ENCODE data around the gene DHH. TPM values are rescaled to one million over a fixed set of nuclear protein-coding genes. Genes with fewer than 3 reads are reported as not detected.
A peak's percentile ranks its signal among the peaks of the same experiment; 100 is the strongest.

DHH gene
- total RNA-seq, 1 donor from 2014 or later: 0.34 TPM

DNA sequence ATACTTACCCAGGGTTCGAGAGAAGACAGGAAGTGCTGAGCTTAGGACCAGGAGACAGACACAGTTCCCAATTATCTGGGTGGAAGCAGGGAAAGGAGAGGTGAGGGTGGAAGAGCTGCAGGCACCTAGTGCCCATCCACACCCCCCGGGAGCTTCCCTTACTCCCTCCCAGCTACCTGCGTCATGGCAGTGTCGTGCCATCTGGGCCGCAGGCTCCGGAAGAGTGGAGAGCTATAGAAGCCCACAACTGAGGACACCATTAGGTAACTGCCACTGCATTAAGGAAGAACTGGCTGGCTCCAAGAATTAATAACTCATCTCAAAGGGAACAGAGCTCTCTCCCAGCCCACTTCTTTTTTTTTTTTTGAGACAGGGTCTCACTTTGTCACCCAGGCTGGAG lies 5.8 kb upstream of the DHH start:
- Mint-ChIP-seq H3K4me1 (ENCODE audit: low read depth) (peaks cover 3% of the 10 kb centered on the region), H3K36me3 (ENCODE audit: insufficient read depth) (peaks cover 22% of the 10 kb centered on the region), H3K27ac (no peak overlapping the region), H3K9me3 (ENCODE audit: low read depth) (no peaks in the 10 kb centered on the region), H3K27me3 (peaks cover 7% of the 10 kb centered on the region), H3K4me3 (ENCODE audit: low read depth) (no peak overlapping the region)
- no peak for DNase-seq (ENCODE audit: low spot score, unreplicated experiment)
- TF ChIP-seq CTCF (IDR thresholded peaks at IDR 0.05; ENCODE audit: unreplicated experiment): no peak

GRCh38 chr12:49098703-49099102 lies 4.1 kb upstream of the DHH start:
- H3K4me3 Mint-ChIP-seq (ENCODE audit: low read depth): no peak overlapping the region
- DNase-seq (ENCODE audit: low spot score, unreplicated experiment): no peak
- no peak for TF ChIP-seq CTCF (IDR thresholded peaks at IDR 0.05; ENCODE audit: unreplicated experiment)
- H3K36me3 Mint-ChIP-seq (ENCODE audit: insufficient read depth): peaks cover 17% of the 10 kb centered on the region
- H3K9me3 Mint-ChIP-seq (ENCODE audit: low read depth): no peaks in the 10 kb centered on the region
- H3K27ac Mint-ChIP-seq: no peak overlapping the region
- H3K4me1 Mint-ChIP-seq (ENCODE audit: low read depth): peaks cover 10% of the 10 kb centered on the region
- peaks cover 21% of the 10 kb centered on the region for H3K27me3 Mint-ChIP-seq

DNA sequence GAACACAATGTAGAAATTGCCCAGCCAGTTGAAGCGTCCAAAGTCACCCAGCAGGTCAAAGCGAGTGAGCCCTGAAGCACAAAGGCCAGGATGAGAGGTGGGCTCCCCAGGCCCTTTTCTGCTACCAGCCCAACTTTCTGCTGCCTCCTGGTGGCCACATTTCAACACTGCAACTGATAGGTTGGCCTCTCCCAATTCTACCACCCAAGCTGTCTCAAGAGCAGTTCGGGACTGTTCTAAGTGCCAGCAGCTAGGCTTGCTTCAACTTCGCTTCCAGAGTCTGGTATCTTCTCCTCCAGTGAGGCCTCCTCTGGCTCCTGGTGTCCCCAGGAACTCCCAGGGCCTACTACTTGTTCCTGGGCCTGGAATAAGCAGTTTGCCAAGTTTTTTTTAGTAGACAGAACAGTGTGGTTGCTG lies 3.4 kb upstream of the DHH start:
- peak; percentile 39 for DNase-seq (ENCODE audit: low spot score, unreplicated experiment)
- Mint-ChIP-seq H3K27me3 (peaks cover 28% of the 10 kb centered on the region), H3K36me3 (ENCODE audit: insufficient read depth) (peaks cover 17% of the 10 kb centered on the region), H3K4me3 (ENCODE audit: low read depth) (no peak overlapping the region), H3K27ac (no peak overlapping the region), H3K9me3 (ENCODE audit: low read depth) (no peaks in the 10 kb centered on the region), H3K4me1 (ENCODE audit: low read depth) (peaks cover 13% of the 10 kb centered on the region)
- TF ChIP-seq CTCF (IDR thresholded peaks at IDR 0.05; ENCODE audit: unreplicated experiment): peak; percentile 73

DNA sequence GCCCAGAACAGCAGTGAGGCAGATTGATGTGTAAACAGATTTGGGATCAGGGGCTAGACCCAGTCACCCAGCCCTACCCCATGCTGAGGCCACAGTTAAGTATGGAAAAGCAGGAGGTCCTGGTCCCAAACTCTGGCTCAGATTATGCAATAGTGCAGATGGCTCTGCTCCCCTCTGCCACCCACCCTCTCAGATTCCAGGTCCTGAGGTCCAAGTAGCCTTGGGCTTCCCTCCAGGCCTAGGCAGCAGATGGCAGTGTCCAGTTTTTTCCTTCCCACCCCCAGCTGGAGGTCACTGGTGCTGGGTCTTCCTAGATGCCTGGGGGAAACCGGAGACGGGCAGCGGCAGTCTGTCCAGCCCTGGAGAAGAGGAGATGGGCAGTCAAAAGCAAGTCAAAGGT lies 2.8 kb upstream of the DHH start:
- Mint-ChIP-seq H3K4me3 (ENCODE audit: low read depth) (no peak overlapping the region), H3K27ac (no peak overlapping the region), H3K36me3 (ENCODE audit: insufficient read depth) (peaks cover 17% of the 10 kb centered on the region), H3K27me3 (peaks cover 34% of the 10 kb centered on the region), H3K9me3 (ENCODE audit: low read depth) (no peaks in the 10 kb centered on the region), H3K4me1 (ENCODE audit: low read depth) (peaks cover 13% of the 10 kb centered on the region)
- DNase-seq (ENCODE audit: low spot score, unreplicated experiment): no peak
- TF ChIP-seq CTCF (IDR thresholded peaks at IDR 0.05; ENCODE audit: unreplicated experiment): no peak

DNA sequence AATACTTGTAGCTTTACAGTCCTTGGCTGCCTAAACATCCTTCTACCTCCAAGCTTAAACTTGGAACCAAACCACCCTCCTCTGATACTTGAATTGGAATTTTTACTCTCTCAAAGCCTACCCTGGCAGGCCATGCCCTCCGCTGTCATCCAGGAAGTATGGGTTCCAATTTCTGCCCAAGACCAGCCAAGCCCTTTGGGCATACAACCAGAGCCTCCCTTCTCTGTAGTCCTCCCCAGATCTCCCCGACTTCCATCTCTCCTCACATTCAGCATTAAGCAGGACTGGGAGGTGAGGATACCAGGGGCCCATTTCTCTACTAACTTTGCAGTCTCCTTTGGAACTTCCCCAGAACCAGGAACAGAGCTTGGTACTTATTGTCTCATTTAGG lies 369 bp upstream of the DHH start:
- Mint-ChIP-seq H3K4me3 (ENCODE audit: low read depth) (no peak overlapping the region), H3K4me1 (ENCODE audit: low read depth) (peaks cover 13% of the 10 kb centered on the region), H3K36me3 (ENCODE audit: insufficient read depth) (peaks cover 13% of the 10 kb centered on the region), H3K27me3 (peaks cover 57% of the 10 kb centered on the region), H3K9me3 (ENCODE audit: low read depth) (no peaks in the 10 kb centered on the region), H3K27ac (no peak overlapping the region)
- DNase-seq (ENCODE audit: low spot score, unreplicated experiment): no peak
- no peak for TF ChIP-seq CTCF (IDR thresholded peaks at IDR 0.05; ENCODE audit: unreplicated experiment)
